HUES48 (cell line): Measurements from ENCODE around the gene CCK.

Source experiments
- H3K27ac ChIP-seq: one replicate; pipeline ENCODE4 v1.7.0; 2013; ENCODE audit warnings: low read depth, low read length, inconsistent platforms
- H3K27me3 ChIP-seq: 2 replicates; pipeline ENCODE4 v1.6.1; 2013; ENCODE audit warnings: mild to moderate bottlenecking, low read length; ENCODE audit not compliant: control insufficient read depth, insufficient read depth
- H3K36me3 ChIP-seq: 2 replicates; pipeline ENCODE4 v1.6.1; 2013; ENCODE audit warnings: low read length; ENCODE audit not compliant: control insufficient read depth, insufficient read depth
- H3K4me1 ChIP-seq: 2 replicates; pipeline ENCODE4 v1.6.1; 2013; ENCODE audit warnings: mild to moderate bottlenecking, low read length; ENCODE audit not compliant: control insufficient read depth, insufficient read depth
- H3K4me3 ChIP-seq: 2 replicates; pipeline ENCODE4 v1.5.1; 2013; ENCODE audit warnings: mild to moderate bottlenecking, low read depth, low read length
- H3K9ac ChIP-seq: 2 replicates; pipeline ENCODE4 v1.6.1; 2013; ENCODE audit warnings: mild to moderate bottlenecking, low read depth, low read length, moderate library complexity
- H3K9me3 ChIP-seq: 2 replicates; pipeline ENCODE4 v1.6.1; 2013; ENCODE audit warnings: low read length; ENCODE audit not compliant: control insufficient read depth, insufficient read depth

Gene CCK

GRCh38 chr3:42267878-42268277 is 1.9 kb upstream of the CCK start:
- Histone ChIP-seq H3K9ac (no peak overlapping the region), H3K4me1 (peaks cover 3% of the 10 kb centered on the region), H3K36me3 (no peaks in the 10 kb centered on the region), H3K9me3 (peaks cover 4% of the 10 kb centered on the region), H3K4me3 (no peak overlapping the region), H3K27me3 (peaks cover 30% of the 10 kb centered on the region), H3K27ac (no peak overlapping the region)

- peaks cover 8% of the 10 kb centered on the region for H3K4me1 ChIP-seq
- no peak overlapping the region for H3K27ac ChIP-seq
- H3K27me3 ChIP-seq: peaks cover 47% of the 10 kb centered on the region
- no peaks in the 10 kb centered on the region for H3K9me3 ChIP-seq
- no peak overlapping the region for H3K4me3 ChIP-seq
- H3K9ac ChIP-seq: no peak overlapping the region
- no peaks in the 10 kb centered on the region for H3K36me3 ChIP-seq
Observed at GRCh38 chr3:42265059-42265991, 660 bp downstream of the CCK start.

GRCh38 chr3:42264399-42265058 is 1.5 kb downstream of the CCK start:
- H3K27me3 ChIP-seq: peaks cover 47% of the 10 kb centered on the region
- H3K4me1 ChIP-seq: peaks cover 8% of the 10 kb centered on the region
- H3K27ac ChIP-seq: no peak overlapping the region
- H3K4me3 ChIP-seq: no peak overlapping the region
- no peaks in the 10 kb centered on the region for H3K36me3 ChIP-seq
- no peak overlapping the region for H3K9ac ChIP-seq
- no peaks in the 10 kb centered on the region for H3K9me3 ChIP-seq

- Histone ChIP-seq H3K4me1 (peaks cover 8% of the 10 kb centered on the region), H3K27me3 (peaks cover 47% of the 10 kb centered on the region), H3K4me3 (peak overlapping the region; percentile 53), H3K9me3 (no peaks in the 10 kb centered on the region), H3K9ac (no peak overlapping the region), H3K36me3 (no peaks in the 10 kb centered on the region), H3K27ac (no peak overlapping the region)
Observed at GRCh38 chr3:42263354-42264346, 2.3 kb downstream of the CCK start.

GRCh38 chr3:42262525-42262924 is 3.5 kb downstream of the CCK start:
- H3K27me3 ChIP-seq: peaks cover 47% of the 10 kb centered on the region
- peaks cover 8% of the 10 kb centered on the region for H3K4me1 ChIP-seq
- H3K4me3 ChIP-seq: 0 out of 2 replicates have a peak overlapping the region, but pooled peaks have one; percentile 53
- H3K9ac ChIP-seq: no peak overlapping the region
- H3K9me3 ChIP-seq: no peaks in the 10 kb centered on the region
- H3K27ac ChIP-seq: peak overlapping the region; percentile 10
- H3K36me3 ChIP-seq: no peaks in the 10 kb centered on the region

- H3K27ac ChIP-seq: no peak overlapping the region
- peaks cover 8% of the 10 kb centered on the region; the same call in 1 of the 2 replicates for H3K27me3 ChIP-seq
- H3K9ac ChIP-seq: no peak overlapping the region
- no peaks in the 10 kb centered on the region for H3K4me1 ChIP-seq
- H3K36me3 ChIP-seq: no peaks in the 10 kb centered on the region
- no peaks in the 10 kb centered on the region for H3K9me3 ChIP-seq
- H3K4me3 ChIP-seq: no peak overlapping the region
Observed at GRCh38 chr3:42257007-42257406, 9.0 kb downstream of the CCK start.

GRCh38 chr3:42256135-42256819 is 9.7 kb downstream of the CCK start:
- Histone ChIP-seq H3K9me3 (no peaks in the 10 kb centered on the region), H3K36me3 (no peaks in the 10 kb centered on the region), H3K27me3 (peaks cover under 1% of the 10 kb centered on the region; the same call in 1 of the 2 replicates), H3K4me1 (no peaks in the 10 kb centered on the region), H3K27ac (no peak overlapping the region), H3K9ac (no peak overlapping the region), H3K4me3 (no peak overlapping the region)

- H3K4me3 ChIP-seq: no peak overlapping the region
- no peaks in the 10 kb centered on the region for H3K36me3 ChIP-seq
- no peaks in the 10 kb centered on the region for H3K27me3 ChIP-seq
- H3K27ac ChIP-seq: no peak overlapping the region
- H3K9me3 ChIP-seq: no peaks in the 10 kb centered on the region
- no peak overlapping the region for H3K9ac ChIP-seq
- no peaks in the 10 kb centered on the region for H3K4me1 ChIP-seq
Observed at GRCh38 chr3:42254566-42254965, 11.4 kb downstream of the CCK start.

- no peak overlapping the region for H3K4me3 ChIP-seq
- no peaks in the 10 kb centered on the region for H3K27me3 ChIP-seq
- no peaks in the 10 kb centered on the region for H3K36me3 ChIP-seq
- H3K4me1 ChIP-seq: no peaks in the 10 kb centered on the region
- H3K27ac ChIP-seq: no peak overlapping the region
- no peak overlapping the region for H3K9ac ChIP-seq
- H3K9me3 ChIP-seq: no peaks in the 10 kb centered on the region
Observed at GRCh38 chr3:42250761-42251160, 15.2 kb downstream of the CCK start.

GRCh38 chr3:42247576-42248027 is 18.4 kb downstream of the CCK start:
- no peaks in the 10 kb centered on the region for H3K27me3 ChIP-seq
- no peak overlapping the region for H3K9ac ChIP-seq
- H3K9me3 ChIP-seq: no peaks in the 10 kb centered on the region
- H3K27ac ChIP-seq: no peak overlapping the region
- no peak overlapping the region for H3K4me3 ChIP-seq
- no peaks in the 10 kb centered on the region for H3K36me3 ChIP-seq
- H3K4me1 ChIP-seq: no peaks in the 10 kb centered on the region
